Right lobe of liver (tissue), 6 donors: ENCODE measurements around the gene SCAMP4. TPM values are rescaled to one million over a fixed set of nuclear protein-coding genes. Genes with fewer than 3 reads are reported as not detected.
A peak's percentile ranks its signal among the peaks of the same experiment; 100 is the strongest.
"Not testable (repeated sequence)": the region's sequence is repeated elsewhere in the genome, so short reads cannot be mapped to it uniquely, and the experiment has no call there.

Experiments
- ATAC-seq, 4 donors: fragments of 200-7000 bp; cut with Tn5 transposase; one replicate each; pipeline ENCODE4 v1.9.1; 2020; ENCODE audit warnings: mild to moderate bottlenecking in 4 of 4, moderate library complexity in 4 of 4
- DNase-seq, 3 donors: peaks; one replicate each; pipeline ENCODE4 v3.0.0-alpha.2; 2020
- H3K27ac ChIP-seq, 3 donors: fragments of 200-600 bp; one replicate each; pipeline ENCODE4 v1.8.0; 2022
- H3K27me3 ChIP-seq, 2 donors: fragments of 200-600 bp; one replicate each; pipeline ENCODE4 v1.8.0; 2022
- H3K36me3 ChIP-seq, 4 donors: fragments of 200-600 bp; sonication (generic) in 1 of 4; one replicate each; pipeline versions ENCODE4 v1.5.1 to v1.8.0; 2017 to 2022; ENCODE audit warnings: control low read depth in 1 of 4
- H3K4me1 ChIP-seq, 4 donors: fragments of 200-600 bp; sonication (generic) in 1 of 4; one replicate each; pipeline versions ENCODE4 v1.5.1 to v1.8.0; 2017 to 2022; ENCODE audit warnings: control low read depth in 1 of 4
- H3K4me3 ChIP-seq, 3 donors: fragments of 200-600 bp; one replicate each; pipeline ENCODE4 v1.8.0; 2022
- H3K9me3 ChIP-seq, 4 donors: fragments of 200-600 bp; sonication (generic) in 1 of 4; one replicate each; pipeline versions ENCODE4 v1.5.1 to v1.8.0; 2017 to 2022; ENCODE audit warnings: control low read depth in 1 of 4
- POLR2A ChIP-seq: fragments of 450-650 bp; IDR thresholded peaks from one replicate; pipeline ENCODE4 v1.6.1; 2017; ENCODE audit warnings: antibody characterized with exemption, mild to moderate bottlenecking
- WGBS: methylation state at CpG from one replicate; pipeline ENCODE4 v1.1.6; 2018; ENCODE audit warnings: low coverage, low lambda C conversion rate; ENCODE audit not compliant: insufficient coverage; ENCODE audit errors: missing lambda C conversion rate; 5-methylcytosine and 5-hydroxymethylcytosine counted together
- intact Hi-C, 2 donors: fragments of 100-400 bp; cut with DNase I; formaldehyde crosslinking; loops; one replicate each; pipeline versions ENCODE4 v1.11.2 to v1.14.1; 2022
- total RNA-seq, 6 experiments: library from RNA; depleted of rRNA in 2 of 6; stranded (reverse); fragments of >200 nt in 2 of 6; fragmentation: NEBNext Ultra II Directional in 3 of 6; extraction: Animal tissue kit (Norgen Biotek cat#: 25700) in 3 of 6; gene quantifications; one replicate each; pipeline versions ENCODE4 v1.1.0 to v1.2.4, GENCODE V29; 2016 to 2023
- TF ChIP-seq, protein P1 (sequence below), 4 donors: fragments of 200-600 bp in 3 of 4; fragments of 450-650 bp in 1 of 4; IDR thresholded peaks; one replicate each; pipeline versions ENCODE4 v1.5.1 to v1.8.0; 2016 to 2022; ENCODE audit warnings: antibody characterized with exemption in 4 of 4, mild to moderate bottlenecking in 2 of 4
- donor health status: DM: no; HTN: yes; CAD: no.
- donor health status: DM: no; HTN: no; CAD: no.
- donor health status: DM: no; HTN: no; CAD: no.
- donor health status: DM: no; HTN: yes; CAD: no.
- donor health status: DM: no; HTN: yes; CAD: no.

Gene SCAMP4
- total RNA-seq, 6 experiments from 2014 or later = 22.1 to 60.6 (median 24.4) TPM

DNA sequence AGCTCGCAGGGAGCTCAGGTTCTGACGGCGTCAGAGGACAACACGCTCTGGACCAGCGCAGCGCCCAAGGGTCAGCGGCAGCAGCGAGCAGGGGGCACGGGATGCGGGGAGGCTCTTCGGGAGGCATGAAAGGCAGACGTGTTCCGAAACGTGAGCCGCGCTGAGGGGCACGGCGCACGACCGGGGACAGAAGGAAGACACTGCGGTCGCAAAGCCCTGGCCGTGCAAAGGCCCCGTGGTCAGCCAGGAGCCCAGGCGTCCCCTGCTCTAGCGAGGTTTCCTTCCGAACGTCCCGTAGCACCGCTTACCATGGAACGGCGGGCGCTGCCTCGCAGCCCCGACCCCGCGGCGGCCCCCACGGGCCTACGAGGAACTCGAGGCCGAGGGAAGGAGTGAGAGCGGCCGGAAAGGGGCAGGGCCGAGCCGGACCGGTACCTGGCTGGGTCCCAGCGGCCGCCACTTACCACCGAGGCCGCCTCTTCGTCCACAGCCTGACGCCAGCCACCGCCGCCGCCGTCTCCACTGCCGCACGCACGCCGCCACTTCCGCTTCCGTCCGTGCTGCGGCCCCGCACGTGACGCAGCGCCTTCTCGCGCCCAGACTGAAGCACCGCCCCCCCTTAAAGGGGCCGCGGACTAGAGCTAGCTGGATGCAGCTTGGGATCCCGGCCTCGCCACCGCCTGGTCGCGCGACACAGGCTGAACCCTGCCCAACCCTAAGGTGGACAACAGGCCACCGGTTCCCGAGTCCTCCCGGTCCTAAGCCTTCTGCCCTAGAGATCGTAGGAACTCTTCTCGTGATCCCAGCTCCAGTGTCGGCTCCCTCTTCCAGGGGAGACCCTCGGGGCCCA is 29.3 kb upstream of the SCAMP4 start:
- Histone ChIP-seq H3K27me3 (no peaks in the 10 kb centered on the region), H3K36me3 (no peaks in the 10 kb centered on the region), H3K27ac (peak overlapping the region; percentile 90 to 96 (median 92)), H3K9me3 (no peaks in the 10 kb centered on the region), H3K4me3 (peak overlapping the region; percentile 85 to 99 (median 96)), H3K4me1 (peaks cover 0 to 44% (median 22%) of the 10 kb centered on the region in 4 donors)
- intact Hi-C loops = no loop called here
- ATAC-seq (peak; percentile 80 to 87 (median 82)), DNase-seq (peak; percentile 94 to 96 (median 95))
- 3% methylated on average over 18 of the region's 87 CpGs for WGBS
- TF ChIP-seq, protein P1, sequence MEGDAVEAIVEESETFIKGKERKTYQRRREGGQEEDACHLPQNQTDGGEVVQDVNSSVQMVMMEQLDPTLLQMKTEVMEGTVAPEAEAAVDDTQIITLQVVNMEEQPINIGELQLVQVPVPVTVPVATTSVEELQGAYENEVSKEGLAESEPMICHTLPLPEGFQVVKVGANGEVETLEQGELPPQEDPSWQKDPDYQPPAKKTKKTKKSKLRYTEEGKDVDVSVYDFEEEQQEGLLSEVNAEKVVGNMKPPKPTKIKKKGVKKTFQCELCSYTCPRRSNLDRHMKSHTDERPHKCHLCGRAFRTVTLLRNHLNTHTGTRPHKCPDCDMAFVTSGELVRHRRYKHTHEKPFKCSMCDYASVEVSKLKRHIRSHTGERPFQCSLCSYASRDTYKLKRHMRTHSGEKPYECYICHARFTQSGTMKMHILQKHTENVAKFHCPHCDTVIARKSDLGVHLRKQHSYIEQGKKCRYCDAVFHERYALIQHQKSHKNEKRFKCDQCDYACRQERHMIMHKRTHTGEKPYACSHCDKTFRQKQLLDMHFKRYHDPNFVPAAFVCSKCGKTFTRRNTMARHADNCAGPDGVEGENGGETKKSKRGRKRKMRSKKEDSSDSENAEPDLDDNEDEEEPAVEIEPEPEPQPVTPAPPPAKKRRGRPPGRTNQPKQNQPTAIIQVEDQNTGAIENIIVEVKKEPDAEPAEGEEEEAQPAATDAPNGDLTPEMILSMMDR (IDR thresholded peaks at IDR 0.05) = no peak
- peak; percentile 91 for TF ChIP-seq POLR2A

DNA sequence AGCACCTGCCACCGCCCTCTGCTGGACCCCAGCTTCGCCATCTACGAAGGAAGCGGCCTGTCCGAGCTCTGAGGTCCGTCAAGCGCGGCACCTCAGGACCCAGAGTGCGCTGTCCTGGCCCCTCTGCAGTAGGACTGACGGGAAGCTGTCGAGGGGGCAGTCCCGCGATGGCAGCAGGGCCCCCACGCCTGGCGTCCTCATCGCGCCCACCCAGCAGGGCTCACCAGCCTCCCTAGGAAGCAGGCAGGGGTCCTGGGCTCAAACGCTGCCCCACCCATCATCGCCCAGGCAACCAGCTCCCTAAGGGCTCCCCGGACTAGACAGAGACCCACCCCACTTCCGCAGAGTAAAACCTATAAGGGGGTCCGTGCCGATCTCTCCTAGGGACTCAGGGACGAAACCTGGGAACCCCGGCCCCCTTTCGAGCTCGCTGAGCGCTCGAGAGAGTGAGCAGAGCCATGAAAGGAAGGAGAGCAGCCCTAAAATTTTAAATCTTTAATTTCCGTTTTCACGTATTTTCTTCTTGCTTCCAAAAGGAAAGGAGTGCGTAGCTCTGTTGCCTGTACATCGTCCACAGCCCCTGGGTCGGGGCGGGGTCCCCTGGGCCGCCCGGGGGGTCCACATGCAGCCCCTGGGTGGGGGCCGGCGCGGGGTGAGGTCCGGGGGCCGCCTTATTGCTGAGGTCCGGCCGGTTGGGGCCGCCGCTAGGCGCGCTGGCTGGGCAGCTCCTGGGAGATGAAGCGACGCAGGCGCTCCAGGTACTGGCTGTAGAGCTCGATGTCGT is 28.5 kb upstream of the SCAMP4 start:
- Histone ChIP-seq H3K4me3 (peak overlapping the region; percentile 85 to 99 (median 96)), H3K4me1 (peaks cover 0 to 36% (median 18%) of the 10 kb centered on the region in 4 donors), H3K27ac (peak overlapping the region; percentile 90 to 96 (median 92))
- H3K36me3 ChIP-seq, H3K9me3 ChIP-seq, intact Hi-C loops, DNase-seq, H3K27me3 ChIP-seq: not testable (repeated sequence)
- ATAC-seq = peak in 3 of 4 donors; percentile 2 to 5 (median 3)
- WGBS = 47% methylated on average over 14 of the region's 53 CpGs

DNA sequence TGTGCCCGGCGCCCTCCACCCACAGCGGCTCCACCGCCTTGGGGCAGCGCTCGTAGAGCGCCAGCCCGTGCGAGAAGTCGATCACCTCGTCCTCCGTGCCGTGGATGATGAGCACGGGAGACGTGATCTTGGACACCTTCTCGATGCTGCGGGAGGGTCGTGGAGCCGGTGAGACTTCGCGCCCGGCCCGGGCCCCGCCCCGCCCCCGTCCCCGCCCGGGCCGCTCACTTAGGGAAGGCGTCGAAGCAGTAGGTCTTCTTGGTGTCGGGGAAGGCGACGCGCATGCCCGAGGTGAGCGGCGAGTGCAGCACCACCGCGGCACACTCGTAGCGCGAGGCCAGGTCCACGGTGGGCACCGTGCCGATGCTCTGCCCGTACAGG is 27.9 kb upstream of the SCAMP4 start:
- H3K27ac ChIP-seq, intact Hi-C loops, H3K4me3 ChIP-seq: not testable (repeated sequence)

DNA sequence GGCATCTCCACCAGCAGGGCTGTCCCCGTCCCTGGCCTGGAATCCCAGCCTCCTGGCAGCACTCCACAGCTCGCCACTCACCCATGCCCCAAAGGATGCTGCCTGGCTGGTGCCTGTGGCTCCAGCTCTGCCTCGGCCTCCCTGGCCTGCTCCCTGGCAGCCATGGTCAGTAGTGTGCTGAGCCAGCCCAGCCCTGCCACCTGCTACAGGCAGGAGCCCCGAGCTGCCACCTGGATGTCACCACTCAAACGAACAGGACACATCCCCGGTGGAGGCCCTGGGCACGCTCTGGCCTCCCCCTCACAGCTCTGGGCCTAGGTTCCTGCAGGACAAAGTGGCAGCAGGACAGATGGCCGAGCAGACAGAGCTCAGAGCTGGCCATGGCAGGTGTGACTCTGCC is 26.6 kb upstream of the SCAMP4 start:
- H3K9me3 ChIP-seq, DNase-seq, intact Hi-C loops, H3K4me3 ChIP-seq, ATAC-seq, H3K36me3 ChIP-seq, H3K27me3 ChIP-seq, H3K27ac ChIP-seq: not testable (repeated sequence)
- H3K4me1 ChIP-seq = peaks cover 0 to 18% (median 9%) of the 10 kb centered on the region in 4 donors
- no CpG with 5 or more reads among the region's 8 CpGs for WGBS

More for the DNA sequence above, 27.9 kb upstream of the SCAMP4 start:
- H3K4me1 ChIP-seq = peaks cover 0 to 30% (median 15%) of the 10 kb centered on the region in 4 donors
- ATAC-seq, H3K9me3 ChIP-seq, H3K36me3 ChIP-seq, DNase-seq, H3K27me3 ChIP-seq: not testable (repeated sequence)
- no CpG with 5 or more reads among the region's 47 CpGs for WGBS

DNA sequence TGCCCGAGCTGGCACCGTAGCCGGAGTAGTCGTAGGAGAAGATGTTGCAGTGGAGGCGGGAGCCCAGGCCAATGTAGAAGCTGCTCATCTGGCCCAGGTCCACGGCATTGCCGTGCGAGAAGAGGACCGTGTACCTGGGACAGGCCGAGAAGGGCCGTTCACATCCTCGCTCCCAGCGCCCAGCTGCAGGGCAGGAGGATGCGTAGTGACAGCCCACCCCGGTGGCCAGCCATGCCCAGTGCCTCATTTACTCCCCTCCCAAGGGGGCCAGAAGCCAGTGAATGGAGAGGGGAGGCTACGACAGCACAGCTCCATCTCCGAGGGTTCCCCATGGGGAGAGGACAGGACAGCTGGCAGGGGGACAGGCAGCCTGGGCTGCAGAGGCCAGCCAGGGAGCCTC is 25.2 kb upstream of the SCAMP4 start:
- peaks cover 0 to 14% (median 6%) of the 10 kb centered on the region in 4 donors for H3K4me1 ChIP-seq
- H3K36me3 ChIP-seq, H3K4me3 ChIP-seq, DNase-seq, H3K27me3 ChIP-seq, ATAC-seq, H3K27ac ChIP-seq, intact Hi-C loops, H3K9me3 ChIP-seq: not testable (repeated sequence)
- WGBS = 80% methylated on average over 11 of the region's 17 CpGs

DNA sequence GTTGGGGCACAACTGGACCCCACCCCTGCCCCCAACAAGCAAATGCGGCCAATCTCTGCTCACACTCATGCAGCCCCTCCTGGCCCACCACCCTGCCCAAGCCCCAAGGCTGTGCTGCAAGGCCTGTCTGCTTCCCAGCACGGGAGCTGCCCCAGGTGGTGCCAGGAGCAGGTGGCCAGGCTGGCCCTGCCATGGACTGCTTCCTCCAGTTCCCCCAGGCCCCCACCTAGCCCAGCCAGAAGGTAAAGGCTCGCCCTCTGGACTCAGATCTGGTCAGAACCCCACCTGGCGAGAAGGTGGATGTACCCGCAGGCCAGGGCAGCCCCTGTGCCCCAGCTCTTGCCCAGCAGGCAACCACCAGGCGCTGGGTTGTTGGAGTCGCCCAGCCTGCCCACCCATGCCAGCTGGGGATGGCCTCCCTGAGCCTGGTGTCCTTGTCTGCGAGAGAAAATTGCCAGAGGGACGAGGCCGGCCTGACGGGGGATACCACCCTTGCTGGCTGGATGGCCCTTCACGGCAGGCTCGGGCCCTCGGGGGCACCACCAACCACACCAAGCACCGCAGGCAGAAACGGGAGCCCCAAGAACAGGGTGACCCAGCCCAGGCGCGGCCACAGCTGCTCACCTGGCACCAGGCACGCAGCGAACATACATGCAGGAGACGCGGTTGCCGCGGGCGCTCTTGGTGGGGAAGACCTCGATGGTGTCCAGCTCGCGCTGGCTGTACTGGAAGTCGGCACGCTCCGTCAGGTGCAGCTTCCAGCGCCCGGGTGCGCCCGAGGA is 24.4 kb upstream of the SCAMP4 start:
- no peak for ATAC-seq
- no peak for TF ChIP-seq POLR2A
- TF ChIP-seq, protein P1 (IDR thresholded peaks at IDR 0.05) = no peak
- no peaks in the 10 kb centered on the region for H3K9me3 ChIP-seq
- H3K27me3 ChIP-seq = no peaks in the 10 kb centered on the region
- no peaks in the 10 kb centered on the region for H3K36me3 ChIP-seq
- no peak overlapping the region for H3K4me3 ChIP-seq
- H3K4me1 ChIP-seq = peaks cover 0 to 14% (median 5%) of the 10 kb centered on the region in 4 donors
- intact Hi-C loops = no loop called here
- 80% methylated on average over 2 of the region's 35 CpGs for WGBS
- DNase-seq = peak in 1 of 3 donors; percentile 25
- H3K27ac ChIP-seq = no peak overlapping the region

DNA sequence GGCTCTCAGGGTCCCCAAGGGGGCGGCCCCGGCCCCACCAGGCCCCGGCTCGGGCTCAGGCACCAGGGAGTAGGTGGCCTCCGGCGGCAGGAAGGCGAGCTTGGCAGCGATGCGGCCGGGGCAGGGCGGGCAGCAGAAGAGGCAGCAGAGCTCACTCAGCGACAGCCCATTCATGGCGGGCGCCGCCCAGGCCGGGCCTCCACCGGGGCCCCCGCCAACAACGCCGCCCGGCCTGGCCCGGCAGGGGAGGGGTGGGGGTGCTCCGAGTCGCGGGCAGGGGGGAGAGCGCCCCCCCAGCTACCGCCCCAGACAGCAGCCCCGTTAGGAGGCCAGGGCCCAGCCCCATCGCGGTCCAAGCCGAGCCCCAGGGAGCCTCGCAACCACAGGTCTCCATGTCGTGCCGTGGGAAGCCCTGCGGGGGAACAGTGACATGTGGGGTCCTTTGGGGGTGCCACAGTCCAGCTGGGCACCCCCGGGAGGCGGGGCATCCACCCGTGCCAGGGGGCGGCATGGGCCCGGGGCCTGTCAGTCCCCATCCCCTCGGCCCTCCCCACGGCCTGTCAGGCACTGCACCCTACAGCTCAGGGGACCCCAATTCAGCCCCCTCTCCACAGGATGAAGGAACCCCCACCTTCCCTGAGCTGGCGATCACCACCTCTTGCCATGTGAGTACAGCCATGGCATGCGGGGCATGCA is 23.7 kb upstream of the SCAMP4 start:
- ATAC-seq, H3K36me3 ChIP-seq, intact Hi-C loops, H3K4me3 ChIP-seq, H3K9me3 ChIP-seq, DNase-seq, H3K27me3 ChIP-seq: not testable (repeated sequence)
- peaks cover 0 to 11% (median 2%) of the 10 kb centered on the region in 4 donors for H3K4me1 ChIP-seq
- WGBS = no CpG with 5 or more reads among the region's 44 CpGs
- peak overlapping the region in 2 of 3 donors; percentile 49 to 86 for H3K27ac ChIP-seq
